ENCODE data around the gene ELFN2.
"Not testable (repeated sequence)": the region's sequence is repeated elsewhere in the genome, so short reads cannot be mapped to it uniquely, and the experiment has no call there.

ELFN2 gene

DNA sequence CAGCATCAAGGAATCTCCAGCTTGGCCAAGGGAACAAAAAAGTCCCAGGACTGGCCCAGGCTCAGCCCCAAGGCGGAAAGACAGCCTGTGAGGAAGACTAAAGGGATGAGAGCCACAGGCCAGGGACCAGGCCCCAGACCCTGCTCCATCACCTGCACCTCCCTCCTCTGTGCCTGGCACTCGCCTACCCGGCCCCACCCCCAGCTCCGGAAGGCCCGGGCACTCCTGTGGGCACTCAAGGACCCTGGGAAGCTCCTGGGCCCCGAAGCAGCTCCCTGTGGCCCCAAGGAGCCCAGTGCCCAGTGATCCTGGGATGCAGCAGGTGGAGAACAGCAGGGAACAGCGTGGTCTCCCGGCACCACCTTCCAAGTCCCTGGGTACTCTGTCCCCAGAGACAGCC is 18.2 kb downstream of the ELFN2 start:
- DNase-seq = no peak

DNA sequence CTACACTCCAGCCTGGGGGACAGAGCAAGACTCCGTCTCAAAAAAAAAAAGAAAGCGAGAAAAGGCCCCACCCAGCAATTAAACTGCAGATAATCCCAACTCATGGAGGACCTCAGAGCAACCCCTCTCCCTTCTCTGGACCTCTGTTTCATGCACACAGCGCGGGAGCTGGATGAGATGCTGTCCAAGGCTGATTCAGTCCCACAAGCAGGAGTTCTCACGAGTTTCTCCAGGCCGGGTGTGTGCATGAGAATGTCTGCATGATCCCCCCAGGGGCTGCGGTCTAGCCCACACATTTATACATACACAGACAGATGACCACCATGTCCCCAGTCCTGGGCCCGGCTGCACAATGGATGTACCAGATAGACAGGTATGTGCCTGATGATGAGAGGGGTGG is 19.4 kb downstream of the ELFN2 start:
- no peak for DNase-seq

DNA sequence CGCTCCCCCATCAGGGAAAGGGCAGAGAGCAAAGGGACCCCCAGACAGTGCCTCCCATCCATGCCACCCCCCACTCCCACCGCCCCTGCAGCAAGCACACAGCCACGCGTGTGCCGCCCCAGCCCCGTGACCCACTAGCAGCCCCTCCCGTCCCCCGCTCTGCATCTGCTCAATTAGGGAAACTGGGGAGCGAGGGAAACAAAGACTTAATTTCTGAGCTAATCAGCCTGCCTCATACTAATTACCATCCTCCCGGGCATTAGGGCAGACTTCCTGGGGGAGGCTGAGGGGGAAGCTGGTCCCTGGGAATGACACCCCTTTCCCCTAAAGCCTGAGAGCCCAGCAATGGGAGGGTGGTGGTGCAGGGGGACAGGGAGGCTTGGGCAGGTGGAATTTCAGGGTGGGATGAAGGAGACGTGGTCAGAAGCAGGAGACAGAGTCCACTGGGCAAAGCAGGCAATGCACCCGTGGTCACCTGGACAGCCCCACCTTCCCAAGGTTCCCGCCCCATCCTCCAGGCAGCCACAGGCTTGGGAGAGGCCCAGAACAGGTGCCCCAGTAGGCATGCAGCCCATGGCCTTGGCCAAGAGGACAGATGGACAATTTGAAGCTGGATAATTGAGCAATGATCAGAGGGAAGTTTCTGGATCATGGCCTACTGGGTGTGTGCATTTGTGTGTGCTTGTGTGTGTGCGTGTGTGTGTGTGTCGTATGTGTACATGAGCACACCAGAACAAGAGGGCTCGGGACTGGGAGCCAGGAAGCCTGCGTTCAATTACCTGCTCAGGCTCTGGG is 20.6 kb downstream of the ELFN2 start:
- no peak for DNase-seq

DNA sequence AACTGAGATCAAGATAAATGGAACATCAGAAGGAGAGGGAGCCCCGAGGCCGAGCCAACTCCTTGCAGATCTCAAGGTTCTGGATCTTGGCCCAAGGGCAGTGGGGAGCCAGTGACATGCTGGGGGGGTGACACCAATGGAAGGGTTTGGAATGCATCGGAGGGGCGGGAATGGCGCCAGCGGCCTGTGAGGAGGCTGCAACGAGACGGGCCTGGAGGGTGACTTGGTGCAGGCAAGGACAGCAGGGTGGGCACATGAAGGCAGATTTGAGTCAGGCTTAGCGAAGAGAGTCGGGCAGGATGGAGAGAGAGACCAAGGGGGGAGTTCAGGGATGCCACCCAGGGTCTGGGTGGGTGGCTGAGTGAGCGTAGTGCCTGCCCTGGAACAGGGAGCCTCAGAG is 23.2 kb downstream of the ELFN2 start:
- DNase-seq = no peak

DNA sequence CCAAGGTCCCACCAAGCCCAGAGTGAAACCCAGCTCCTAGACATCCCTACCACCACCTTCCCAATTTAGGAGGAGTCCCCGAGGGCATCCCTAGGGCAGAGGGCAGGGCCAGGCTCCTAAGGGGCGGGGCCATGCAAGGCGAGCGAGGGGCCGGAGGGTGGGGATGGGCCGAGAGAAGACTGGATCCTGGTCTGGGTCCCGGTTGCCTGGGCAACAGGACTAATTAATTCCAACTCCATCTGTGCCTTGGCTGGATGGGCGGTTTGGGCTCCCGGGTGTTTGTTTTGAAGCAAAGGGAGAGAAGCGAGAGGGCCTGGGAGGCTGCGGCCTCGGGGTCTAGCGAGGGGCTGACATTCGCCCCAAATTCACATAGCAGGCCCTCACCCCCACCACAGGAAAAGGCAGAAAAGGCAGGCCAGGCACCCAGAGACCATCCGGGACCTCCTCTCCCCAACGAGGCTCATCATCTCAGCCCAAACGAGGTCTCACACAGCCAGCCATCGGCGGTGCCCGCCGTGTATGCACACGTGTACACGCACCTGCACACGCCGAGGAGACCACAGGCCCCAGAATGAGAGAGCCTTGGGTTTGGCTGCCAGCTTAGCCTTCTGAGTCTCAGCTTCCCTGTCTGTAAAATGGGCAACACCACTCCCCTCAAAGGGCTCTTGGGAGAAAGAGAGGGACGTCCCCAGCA is 23.9 kb downstream of the ELFN2 start:
- DNase-seq = no peak

DNA sequence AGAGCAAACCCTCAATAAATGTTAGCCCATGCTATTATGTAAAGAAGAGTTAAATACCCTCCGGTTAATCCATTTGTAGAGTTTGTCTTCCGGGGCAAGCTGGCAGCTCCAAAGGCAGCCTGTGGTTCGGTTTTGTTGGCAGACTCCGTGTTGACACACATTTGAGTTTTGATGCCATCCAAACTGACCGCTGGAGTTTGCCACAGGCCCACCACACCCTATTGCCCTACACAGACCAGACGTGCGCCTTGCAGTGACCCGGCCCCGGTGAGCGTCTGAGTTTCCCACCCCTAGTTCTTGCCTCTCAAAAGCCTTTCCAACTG is 25.1 kb downstream of the ELFN2 start:
- DNase-seq = no peak

DNA sequence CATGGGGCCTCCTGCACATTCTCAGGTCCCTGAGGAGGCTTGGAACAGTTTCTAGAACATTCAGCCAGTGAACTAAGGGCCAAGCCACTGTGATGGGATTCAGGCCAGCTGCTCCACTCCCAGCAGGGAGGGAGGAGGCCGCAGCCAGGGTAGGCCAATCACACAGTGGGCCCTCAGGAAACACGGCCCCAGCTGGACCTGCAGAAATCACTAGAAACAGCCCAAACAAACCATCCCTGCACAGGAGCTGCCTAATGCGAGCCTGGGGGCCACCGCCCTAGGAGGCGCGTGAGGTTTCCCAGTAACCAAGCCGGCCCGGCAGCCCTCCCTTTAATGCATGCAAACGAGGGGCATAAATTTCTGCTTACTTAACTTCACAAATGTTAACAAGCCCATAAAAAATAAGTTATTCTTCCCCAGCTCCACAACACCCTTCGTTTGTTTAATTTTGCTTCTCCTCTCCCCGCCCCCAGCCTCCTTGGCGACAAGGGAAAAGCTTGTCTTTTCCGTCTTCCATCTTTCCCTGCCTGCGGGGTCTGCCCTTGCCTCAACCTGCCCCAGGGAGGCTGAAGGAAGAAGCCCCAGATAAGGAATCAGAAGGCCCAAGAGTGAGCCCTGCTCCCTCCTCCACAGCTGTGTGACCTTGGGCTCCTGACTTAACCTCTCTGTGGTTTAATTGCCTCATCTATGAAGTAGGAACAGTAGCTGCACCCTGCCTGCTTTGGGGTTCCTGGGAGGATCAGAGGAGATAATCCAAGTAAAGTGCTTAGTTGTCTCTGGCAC is 25.7 kb downstream of the ELFN2 start:
- no peak for DNase-seq

DNA sequence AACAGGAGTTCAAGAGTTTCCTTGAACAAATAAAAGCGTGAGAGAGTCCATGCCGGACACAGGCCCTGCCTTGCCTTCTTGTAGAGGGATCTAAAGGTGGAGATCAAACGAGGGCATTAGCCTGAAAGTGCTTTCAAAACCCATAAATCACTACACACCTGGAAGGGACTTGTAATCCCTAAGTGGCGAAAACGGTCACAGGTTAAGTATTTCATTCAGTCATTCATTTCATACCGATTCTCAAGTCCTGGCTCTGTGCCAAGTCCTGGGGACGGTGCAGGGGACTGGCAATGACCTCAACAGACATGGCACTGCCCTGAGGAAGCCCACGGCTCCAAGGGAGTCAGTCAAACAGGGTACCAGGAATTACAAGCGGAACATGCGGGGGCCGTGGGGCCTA is 26.6 kb downstream of the ELFN2 start:
- DNase-seq = no peak

DNA sequence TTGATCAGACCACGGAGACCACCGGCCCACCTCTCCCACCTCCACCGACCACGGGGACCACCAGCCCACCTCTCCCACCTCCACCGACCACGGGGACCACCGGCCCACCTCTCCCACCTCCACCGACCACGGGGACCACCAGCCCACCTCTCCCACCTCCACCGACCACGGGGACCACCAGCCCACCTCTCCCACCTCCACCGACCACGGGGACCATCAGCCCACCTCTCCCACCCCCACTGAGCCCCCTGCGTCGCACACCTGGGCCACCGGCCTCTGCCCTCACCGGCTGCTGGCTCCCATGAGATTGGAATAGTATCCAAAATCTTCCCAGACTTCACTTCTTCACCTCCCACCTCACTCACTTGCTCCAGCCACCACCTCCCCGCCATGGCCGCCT is 27.8 kb downstream of the ELFN2 start:
- DNase-seq = not testable (repeated sequence)

DNA sequence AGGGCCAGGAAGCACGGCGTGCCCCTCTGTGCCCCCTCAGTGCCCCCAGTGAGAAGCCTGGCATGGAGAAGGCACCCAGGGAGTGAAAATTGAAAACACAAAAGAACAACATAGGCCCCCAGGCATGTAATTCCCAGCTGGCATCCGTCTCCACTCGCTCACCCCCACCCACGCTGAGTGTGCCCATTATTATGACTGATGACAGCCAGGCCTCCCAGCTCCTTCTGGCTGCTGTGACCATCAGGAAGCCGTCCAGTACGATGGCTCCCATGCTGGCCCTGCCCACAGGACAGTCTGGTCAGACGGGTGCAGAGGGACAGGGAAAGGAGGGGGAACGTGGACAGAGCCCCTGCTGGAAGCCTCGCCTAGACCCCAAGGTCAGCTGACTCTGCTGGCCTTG is 30.1 kb downstream of the ELFN2 start:
- no peak for DNase-seq

DNA sequence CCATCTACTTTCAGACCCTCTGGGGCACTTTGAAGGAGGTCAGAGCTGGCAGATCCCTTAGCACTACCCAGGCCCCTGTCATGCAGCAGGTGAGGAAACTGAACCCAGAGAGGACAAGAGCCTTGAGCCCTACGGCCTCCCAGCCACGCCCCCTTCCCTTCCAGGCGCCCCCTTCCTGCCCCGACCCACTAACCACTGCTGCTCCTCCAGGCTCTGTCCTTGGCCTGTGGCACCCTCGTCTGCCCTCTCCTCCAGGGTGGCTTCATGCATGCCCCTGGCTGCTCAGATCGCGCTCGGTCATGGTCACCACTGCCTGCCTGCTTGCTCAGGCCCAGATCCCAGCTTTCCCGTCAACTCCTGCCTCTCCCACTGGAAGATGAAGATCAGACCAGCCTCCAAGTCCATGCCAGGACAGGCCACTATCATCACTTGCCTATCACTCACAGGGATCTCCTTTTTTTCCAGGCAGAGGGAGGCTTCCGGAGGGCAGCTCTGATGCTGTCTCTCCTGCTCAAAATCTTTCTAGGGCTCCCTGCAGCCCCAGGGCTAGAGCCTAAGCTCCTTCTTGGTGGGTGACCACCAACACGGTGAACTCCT is 30.7 kb downstream of the ELFN2 start:
- no peak for DNase-seq

DNA sequence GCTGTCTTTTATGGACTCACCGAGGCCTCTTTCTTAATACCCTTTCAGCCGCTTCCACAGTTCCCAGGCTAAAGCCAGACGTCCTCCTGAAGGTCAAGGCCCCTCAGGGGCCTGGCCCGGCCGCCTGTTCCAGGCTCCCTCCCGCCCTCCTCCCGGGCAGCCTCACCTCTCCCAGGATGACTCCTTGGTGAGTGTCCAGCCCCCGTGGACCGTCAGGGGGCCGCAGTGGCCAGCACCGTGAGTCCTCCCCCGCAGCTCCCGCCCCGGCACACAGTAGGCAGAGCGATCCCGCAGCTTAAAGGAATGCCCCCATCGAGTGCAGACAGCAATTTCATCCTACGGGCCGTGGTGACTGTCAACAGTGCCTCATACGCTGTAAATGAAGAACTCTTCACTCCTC is 32.9 kb downstream of the ELFN2 start:
- DNase-seq = no peak

DNA sequence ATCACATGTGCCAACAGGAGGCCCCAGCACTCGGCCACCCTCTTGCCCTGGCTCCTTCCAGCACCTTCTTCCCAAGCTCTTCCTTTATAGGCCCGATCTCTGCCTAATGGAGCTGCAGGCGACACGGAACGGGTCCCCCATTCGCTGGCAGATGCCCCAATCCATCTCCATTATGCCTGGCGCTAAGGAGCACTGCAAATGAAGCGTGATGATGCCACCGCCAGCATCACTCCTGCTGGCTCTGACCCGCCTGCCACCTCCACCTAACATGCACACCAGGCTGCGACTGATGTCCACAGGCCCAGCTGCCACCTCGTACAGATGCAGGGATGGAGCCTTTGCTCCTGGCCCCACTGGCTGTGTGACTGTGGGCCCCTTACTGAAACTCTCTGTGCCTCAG is 33.5 kb downstream of the ELFN2 start:
- no peak for DNase-seq

DNA sequence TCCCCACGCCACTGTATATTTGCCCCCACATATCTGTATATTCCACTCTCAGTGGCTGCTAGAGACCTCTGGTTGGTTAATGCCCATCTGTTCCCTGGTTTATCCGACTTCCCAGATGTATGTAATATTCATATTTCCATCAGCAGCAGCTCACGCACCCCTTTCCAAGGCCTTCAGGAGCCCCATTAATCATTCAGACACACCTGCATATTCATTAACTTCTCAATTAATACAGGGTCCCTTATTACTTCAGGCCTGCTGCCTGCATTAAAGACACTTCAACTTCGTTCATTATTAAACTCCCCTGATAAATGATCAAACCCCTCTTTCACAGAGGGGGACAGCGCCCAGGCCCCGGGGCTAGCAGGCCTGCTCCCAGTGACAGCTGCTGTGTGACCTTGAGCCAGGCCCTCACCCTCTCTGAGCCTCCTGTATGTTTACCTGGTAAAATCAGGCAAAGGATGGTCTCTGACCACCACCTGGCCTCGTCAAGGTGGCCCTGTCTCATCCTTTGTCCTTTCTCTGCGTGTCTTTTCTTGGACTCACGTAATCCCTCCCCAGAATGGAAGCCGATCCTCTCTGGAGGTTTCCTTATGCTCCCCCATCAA is 34.5 kb downstream of the ELFN2 start:
- DNase-seq = no peak

DNA sequence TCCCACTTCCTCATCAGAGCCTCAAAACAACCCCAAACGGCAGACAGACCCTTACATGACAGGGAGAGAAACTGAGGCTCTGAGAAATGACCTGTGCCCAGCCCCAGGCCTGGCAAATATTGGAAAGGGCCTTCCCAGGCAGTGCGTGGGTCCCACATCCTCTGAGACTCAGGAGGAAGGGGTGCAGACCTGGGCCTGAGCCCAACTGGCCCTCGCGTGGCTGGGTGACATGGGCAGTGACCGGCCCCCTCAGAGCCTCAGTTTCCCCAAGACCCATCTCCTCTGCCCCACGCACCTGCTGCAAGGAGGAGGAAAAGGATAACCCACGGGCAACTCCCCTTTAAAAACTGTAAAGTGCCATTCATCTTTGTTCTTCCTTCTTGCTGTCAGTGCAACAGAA is 35.6 kb downstream of the ELFN2 start:
- no peak for DNase-seq

DNA sequence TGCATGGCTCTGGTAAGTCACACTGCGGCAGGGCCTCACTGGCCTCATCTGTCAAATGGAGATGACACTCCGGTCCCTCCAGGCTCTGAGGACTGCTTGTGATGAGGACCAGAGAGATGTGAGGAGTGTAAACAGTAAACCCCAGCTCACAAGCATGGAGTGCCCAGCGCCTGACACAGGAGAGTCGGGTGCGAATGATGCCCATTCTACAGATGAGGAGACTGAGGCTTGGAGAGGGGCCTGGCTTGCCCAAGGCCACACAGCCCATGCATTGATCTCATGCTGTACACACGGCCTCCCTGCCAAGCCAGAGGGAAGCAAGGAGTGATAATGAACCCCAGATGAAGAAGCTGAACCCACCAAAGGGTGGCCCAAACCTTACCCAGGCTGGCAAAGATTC is 37.2 kb downstream of the ELFN2 start:
- DNase-seq = no peak

DNA sequence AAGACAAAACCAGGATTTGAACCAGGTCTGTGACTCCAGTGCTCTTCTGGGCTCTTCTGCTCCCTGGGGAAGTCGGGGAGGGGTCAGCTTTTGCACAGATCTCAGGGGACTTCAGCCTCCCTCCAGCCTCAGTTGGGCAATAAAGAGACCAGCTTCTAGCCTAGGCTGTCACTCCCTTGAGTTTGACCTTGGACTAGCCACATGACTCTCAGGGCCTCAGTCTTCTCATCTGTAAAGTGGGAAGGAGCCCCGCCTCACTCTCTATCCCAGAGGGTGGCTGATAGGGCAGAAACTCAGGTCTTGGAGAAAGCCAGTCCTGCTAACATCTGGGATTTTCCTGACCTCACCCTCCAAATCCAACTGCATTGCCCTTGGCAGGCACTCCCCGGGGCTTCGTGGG is 38.7 kb downstream of the ELFN2 start:
- no peak for DNase-seq

DNA sequence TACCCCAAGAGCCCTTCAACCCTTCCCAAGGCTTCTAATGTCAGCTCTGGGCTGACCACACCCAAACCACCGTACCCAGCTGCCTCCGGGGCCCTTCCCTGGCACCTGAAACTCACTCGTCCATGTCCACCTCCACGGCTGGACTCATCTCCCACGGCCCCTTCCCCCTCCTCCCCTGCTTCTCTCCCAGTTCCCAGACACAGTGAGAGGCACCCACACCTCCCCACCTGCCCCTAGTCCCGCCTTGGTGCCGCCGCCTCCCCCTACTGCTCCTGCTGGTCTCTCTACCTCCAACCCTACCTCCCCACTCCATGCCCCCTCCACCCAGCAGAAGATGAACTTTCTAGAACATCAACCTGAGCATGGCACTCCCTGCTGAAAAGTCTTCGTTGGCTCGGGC is 39.5 kb downstream of the ELFN2 start:
- DNase-seq = no peak

DNA sequence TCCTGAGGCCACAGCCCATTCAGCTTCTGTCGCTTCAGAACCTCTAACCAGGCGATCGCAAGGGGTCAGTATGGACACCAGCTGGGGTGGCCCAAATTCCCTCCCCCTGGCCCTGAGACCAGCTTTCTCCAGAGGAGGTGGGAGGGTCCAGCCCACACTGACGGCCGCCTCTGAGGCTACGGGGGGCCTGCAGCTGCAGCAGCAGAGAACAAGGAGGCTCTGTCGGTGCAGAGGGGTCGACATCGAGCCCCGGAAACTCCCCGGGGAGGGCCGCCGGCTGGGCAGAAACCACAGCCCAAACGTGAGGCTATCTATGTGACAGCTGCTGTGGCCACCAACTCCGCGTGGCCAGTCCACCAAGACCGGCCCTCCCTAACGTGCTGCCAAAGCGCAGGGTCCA is 40.8 kb downstream of the ELFN2 start:
- no peak for DNase-seq

DNA sequence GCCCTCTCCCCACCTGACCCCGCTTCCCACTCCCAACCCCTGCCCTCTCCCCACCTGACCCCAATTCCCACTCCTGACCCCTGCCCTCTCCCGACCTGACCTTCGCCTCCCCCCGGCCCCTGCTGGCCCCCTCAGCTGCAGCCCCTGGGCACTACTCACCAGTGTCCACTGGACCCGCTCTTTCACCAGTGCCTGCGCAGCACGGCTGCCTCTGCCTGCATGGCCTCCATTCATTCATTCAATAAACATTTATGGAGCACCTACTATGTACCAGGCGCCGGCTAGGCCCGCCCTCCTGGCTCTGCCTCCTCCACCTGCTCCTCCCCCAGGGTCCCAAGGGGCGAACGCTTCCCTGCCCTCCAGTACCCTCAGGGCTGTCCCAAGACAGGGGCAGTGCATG is 42.6 kb downstream of the ELFN2 start:
- DNase-seq = no peak

DNA sequence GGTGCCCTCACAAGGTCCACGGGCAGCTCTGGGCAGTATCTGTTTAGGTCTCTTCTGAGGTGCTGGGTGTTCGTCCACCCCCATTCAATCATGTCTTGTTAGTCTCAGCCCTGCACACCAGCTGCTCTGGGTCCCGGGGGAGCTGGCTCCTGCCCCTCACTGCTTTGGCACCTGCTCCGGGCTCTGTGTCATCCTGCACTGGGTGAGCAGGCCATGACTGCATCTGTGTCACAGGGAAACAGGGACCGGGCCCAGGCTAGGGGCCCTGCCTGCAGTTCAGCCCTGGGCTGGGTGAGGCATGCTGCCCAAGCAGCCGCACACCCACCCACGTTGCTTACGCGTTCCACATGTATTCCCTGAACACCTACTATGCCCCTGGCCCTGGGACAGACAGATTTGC is 43.9 kb downstream of the ELFN2 start:
- no peak for DNase-seq

DNA sequence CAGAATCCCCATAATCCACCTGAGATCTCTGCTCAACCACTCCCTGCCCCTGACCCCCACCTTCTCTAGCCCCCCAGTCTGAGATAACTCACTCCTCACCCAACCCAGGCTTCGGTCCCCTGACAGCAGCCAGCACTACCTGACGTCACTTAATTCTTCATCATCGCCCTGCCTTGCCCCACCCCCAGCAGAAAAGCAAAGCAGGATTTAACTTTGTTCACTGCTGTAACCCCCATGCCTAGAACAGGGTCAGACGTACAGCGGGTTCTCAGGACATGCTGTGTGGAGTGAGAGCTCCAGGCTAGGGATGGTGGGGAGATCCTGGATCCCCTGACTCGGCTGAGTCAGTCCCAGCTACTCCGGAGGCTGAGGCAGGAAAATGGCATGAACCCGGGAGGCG is 45.8 kb downstream of the ELFN2 start:
- no peak for DNase-seq

DNA sequence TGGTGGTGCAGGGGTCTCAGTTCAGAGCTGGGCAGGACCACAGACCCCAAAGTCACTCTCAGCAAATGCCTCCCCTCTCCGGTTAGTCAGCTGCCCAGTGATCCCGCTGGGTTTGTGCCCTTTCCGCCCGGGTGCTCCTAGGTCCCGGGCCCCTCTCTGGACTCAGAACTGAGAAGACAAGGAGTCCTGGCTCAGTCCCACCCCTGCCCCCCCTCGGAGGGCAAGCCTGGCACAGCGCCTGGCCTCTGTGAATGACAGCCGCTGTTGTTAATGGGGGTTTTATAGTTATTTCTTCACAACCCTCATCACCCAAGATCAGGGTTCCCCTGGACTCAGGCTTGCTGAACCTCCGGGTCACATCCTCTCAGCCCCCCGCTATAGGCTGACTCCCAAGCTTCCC is 47.6 kb downstream of the ELFN2 start:
- no peak for DNase-seq
